GM19193 (cell line): ENCODE results near the gene FDX1.

Source experiments
- POLR2A ChIP-seq: IDR thresholded peaks from 4 replicates; pipeline ENCODE4 v1.6.1; 2011; ENCODE audit not compliant: insufficient read depth, insufficient read length; ENCODE audit errors: extremely low read depth

The FDX1 gene

DNA sequence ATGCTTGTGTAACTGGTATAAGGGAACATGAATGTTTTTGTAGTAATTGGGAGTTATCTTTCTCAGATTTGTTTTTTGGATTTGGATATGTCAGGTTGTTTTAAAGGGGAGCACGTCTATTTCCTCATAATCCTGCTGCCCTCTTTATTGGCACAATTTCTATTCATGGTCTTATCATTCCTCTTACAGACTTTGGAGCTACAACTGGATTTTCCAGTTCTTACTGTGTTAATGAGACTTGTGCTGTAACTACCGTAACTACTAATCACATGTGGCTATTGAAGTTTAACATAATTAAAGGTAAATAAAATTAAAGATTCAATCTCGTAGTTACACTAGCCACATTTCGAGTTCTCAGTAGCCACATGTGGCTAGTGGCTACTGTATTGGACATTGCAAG is 1.9 kb downstream of the FDX1 start:
- TF ChIP-seq POLR2A, result no peak

DNA sequence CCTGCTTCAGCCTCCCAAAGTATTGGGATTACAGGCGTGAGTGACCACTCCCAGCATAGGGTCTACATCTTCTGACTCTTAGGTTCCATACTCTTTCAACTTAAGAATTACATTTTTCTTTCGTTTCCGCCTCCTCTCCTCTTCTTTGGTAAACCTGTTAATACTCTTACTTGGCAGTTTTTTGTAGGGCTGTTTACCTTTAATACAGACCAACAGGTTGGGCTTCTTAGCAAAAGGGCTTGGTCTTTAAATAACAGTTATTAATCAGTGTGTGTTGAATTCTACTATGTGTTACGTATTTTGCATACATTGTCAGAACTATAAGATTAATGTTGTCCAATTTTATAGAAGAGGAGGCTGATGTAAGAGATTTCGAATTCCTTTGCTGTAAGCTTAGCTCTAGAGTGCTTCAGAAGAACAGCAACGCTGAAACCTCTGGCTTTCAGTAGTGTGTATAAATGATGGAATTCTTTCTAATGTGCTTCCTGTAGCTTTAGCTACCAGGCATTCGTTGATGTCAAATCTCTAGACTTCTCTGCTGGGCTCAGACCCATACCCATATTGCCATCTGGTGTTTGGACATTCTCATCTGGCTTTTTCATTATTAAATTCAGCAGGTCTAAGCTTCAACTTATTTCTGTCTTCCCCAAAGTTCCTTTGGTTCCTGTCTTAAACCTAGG is 3.1 kb downstream of the FDX1 start:
- TF ChIP-seq POLR2A, result no peak

DNA sequence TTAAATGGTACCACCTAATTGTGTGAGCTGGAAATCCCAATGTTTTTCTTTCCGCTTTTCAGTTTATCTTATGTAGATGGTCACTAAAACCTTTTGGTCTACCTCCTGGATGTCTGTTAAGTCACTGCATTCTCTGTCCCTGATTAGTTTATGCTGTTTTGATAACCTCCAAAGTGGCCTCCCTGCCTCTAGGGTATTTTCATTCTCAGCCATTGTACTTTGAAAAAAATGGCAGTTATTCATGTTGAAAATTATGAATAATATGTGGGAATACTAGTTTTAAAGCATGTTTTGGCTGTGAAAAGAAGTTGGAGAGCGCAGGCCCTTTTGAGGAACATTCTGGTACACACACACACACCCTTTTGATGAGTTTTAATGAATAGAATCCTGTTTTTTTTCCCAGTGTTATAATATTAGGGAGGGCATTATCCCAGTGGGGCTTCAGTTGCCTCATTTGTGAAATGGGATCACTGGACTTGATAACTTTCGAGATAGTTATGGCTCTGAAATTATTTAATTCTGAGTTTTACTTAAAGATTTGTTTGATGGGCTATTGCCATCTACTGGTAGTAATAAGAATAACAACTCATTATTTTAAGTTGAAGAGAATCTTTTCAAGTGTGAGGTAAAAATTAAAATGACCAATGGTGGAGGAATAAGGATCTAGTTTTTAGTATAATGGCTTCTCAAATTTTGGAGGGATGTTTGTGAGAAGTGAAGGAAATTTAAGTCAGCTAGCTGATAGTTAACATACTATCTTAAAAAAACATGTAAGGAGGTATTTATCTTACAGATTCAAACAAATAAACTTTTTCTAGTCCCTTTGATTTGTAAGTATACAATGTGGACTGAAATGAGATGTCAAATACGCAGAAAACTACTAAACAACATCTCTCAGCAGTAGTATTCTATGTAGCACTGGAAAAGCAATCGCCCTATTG is 3.9 kb downstream of the FDX1 start:
- TF ChIP-seq POLR2A, result no peak

DNA sequence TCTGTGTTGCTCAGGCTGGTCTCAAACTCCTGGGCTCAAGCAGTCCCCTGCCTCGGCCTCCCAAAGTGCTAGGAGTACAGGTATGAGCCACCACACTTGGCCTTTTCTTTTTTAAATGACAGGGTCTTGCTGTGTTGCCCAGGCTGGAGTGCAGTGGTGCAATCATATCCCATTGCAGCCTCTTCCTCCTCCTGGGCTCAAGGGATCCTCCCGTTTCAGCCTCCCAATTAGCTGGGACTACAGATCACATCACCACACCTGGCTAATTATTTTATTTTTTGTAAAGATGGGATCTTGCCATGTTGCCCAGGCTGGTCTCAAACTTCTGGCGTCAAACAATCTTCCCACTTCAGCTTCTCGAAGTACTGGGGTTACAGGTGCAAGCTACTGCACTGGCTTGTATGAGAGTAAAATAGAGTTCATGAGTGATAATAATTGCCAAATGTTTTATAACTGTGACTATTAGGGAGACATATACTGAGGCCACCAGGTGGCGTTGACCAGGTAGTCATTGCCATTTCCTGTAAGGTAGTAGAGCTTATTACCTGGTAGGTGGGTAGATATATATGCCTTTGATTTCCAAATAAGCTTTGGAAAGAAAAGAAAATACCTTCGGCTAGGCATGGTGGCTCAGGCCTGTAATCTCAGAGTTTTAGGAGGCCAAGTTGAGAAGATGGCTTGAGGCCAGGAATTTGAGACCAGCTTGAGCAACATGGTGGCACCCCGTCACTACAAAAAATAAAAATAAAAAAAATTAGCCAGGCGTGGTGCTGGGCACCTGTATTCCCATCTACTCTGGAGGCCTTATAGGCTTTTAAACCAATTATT is 5.4 kb downstream of the FDX1 start:
- no peak for TF ChIP-seq POLR2A

DNA sequence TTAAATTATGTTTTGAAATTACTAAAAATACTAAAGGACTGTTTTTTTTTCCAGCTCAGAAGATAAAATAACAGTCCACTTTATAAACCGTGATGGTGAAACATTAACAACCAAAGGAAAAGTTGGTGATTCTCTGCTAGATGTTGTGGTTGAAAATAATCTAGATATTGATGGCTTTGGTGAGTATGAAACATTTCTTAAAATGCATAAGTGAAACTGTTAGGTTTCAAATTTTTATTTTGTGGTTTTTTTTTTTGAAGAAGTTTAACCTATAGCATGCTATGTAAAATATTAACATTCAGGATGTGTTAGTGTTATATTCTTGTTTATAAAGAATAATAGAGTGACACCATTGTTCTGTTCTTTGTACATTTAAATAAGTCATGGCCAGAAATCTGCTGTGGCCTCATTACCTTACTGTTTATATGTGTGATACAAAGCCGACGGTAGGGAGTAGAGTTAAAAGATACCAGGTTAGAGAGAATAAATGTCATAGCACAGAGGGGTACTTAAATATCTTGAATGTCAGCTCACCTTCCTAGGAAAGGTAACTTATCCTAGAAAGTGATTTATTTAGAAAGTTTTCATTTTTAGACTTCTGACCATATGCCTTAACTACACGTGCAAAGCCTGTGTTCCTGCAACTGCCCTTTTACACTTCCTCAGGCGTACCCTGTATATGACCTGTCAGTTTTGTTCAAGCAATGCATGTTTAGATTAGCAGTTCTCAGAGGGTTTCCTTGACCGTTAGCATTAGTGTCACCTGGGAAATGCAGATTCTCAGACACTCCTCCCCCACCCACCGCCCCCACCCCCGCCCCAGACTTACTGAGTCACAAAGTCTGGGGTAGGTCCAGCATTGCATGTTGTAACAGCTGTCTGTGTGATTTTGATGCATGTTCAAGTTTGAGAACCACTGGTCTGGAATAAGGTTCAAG is 6.3 kb downstream of the FDX1 start:
- TF ChIP-seq POLR2A, result no peak

DNA sequence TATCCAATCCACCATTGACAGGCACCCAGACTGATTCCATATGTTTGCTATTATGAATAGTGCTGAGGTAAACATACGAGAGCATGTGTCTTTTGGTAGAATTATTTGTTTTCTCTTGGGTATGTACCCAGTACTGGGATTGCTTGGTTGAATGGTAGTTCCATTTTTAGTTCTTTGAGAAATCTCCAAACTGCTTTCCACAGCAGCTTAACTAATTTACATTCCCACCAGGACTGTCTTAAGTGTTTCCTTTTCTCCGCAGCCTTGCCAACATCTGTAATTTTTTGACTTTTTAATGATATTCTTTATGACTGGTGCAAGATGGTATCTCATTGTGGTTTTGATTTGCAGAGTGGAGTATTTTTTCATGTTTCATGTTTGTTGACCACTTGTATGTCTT is 8.3 kb downstream of the FDX1 start:
- TF ChIP-seq POLR2A, result no peak

DNA sequence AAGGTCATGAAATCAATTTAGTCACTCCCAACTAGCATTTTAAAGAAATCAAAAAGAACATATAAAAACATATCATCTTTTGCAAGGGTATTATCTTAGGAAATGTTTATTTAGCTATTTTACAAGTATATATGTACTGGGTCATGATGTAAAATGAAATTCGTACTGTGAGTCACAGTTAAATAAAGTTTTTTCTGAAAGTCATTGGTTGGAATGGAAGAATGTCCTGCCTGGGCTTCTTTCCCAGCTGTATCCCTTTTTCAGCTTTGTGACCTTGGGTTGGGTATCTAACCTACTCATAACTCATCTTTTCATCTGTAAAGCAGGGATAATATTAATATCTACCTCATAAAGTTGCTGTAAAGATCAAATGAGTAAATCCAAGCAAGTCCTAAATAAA is 15.7 kb downstream of the FDX1 start:
- TF ChIP-seq POLR2A, result no peak

DNA sequence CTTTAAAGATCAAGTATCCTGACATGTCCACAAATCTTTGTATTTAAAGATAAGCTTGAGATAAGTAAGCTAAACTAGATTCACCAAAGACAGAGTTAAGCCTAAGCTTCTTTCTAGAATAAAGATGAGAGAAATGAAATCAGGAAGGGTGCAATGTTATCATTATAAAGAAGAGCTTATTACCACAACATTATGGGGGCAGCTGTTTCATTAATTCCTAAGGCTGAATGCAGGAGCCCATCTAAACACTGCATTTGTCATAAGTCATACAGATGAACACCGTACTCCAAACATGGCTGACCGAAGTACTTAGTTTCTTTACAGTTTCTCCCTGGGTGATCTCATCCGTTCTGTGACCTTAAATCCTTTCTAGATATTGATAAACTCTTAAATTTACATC is 16.3 kb downstream of the FDX1 start:
- no peak for TF ChIP-seq POLR2A

DNA sequence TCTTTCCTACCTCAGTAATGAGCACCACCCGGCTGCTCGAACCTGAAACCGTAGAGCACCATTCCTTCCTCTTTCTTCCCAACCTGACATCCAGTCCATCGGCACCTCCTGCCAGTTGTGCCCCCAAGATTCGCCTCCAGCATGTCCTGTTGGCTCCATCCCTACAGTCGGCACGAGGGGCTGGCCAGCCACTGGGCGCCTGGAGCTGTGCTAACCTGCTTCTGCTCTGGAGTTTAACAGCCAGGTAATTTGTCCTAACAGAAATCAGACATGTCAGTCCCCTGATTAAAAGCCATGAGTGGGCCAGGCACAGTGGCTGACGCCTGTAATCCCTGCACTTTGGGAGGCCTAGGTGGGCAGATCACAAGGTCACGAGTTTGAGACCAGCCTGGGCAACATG is 16.8 kb downstream of the FDX1 start:
- no peak for TF ChIP-seq POLR2A

DNA sequence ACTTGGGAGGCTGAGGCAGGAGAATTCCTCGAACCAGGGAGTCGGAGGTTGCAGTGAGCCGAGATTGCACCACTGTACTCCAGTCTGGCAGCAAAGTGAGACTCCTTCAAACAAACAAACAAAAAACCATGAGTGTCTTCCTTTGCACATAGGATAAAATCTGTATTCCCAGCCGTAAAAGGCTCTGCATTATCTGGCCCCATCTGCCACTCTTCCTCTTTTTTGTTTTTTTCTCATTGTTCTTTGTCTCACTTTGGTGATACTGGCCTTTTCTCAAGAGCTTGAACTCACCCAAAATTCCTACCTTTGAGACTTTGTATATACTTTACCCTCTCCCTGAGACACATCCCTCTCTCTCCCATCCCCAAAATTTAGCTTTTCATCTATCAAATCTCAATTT is 17.6 kb downstream of the FDX1 start:
- no peak for TF ChIP-seq POLR2A

DNA sequence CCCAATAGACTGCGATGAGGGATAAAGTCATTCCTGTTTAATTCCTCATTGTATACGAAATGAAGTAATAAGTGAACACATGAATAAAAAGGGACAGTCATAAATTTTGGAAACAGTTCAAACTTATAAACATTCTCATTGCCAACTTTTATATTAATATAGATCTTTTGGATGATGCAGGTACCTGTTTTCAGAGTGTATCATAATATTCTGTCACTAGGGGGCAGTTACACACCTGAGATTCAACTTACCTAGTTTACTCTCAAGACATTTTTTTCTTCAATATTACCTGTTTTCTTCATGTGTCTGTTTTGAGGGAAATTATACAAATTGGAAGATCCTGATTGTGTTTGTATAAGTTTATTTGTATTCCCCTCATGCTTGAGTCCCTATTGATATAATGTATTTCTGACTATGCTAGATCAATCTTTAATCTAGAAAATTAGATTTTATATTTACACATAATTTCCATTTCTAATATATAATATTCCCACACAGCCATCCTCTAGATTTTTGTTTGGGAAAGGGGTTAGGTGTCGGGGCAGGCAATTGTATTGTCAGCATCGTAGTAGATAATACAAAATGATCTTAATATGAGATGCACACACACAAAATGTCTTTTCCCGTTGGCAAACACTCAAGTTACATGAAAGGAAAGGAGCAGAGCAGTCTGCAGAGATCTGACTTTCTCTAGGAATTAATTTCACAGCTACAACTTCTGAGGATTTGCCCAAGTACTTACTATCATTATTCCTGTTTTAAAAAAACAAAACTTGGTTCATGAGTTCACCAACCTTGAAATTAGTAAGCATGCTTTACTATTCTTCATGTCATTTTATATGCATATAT is 18.4 kb downstream of the FDX1 start:
- TF ChIP-seq POLR2A, result no peak

DNA sequence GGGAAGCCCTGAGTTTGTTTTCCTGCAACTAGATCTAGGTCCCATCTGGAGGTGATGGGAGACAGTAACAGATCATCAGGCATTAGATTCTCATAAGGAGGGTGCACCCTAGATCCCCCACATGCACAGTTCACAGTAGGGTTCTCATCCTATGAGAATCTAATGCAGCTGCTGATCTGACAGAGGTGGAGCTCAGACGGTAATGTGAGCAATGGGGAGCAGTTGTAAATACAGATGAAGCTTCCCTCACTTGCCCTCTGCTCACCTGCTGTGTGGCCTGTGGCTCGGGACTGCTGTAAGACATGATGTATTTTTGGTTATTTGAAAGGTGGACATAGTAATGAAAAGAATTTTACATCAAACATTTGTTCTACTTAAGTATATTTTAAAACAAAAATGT is 20.5 kb downstream of the FDX1 start:
- TF ChIP-seq POLR2A, result no peak

DNA sequence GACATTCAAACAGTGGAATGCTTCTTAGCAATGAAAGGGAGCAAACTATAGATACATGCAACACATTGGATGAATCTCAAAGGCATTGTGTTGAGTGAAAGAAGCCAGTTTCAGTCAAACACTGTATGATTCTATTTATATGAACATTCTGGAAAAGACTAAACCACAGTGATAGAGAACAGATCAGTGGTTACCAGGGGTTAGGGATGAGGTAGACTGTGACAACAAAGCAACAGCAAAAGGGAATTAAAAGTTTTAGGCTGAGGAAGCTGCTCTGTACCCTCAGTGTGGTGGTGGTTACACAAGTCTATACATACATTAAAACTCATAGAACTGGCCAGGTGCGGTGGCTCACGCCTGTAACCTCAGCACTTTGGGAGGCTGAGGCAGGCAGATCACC is 23.0 kb downstream of the FDX1 start:
- TF ChIP-seq POLR2A, result no peak
